Inflammatory macrophage treated with lipopolysaccharide for 1 hour (primary cell): ENCODE measurements around the gene EXD1.
"Not testable (repeated sequence)": the region's sequence is repeated elsewhere in the genome, so short reads cannot be mapped to it uniquely, and the experiment has no call there.

Experiments used
- DNase-seq, 2 donors: peaks; one replicate each; pipeline ENCODE4 v3.0.0-alpha.2; 2020 to 2022

Gene EXD1

DNA sequence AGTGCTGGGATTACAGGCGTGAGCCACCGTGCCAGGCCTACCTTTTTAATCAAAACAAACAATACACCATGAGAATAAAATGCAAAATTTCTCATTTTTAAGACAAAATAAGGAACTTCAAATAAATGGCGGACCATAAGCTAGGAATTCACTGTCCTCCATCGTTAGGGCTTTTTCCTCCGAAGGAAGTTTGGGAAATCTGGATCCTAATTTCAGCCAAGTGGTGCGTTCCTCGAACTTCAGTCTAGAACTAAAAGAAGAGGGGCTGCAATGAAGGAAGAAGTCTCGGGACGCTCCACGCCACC is 260 bp downstream of the EXD1 start:
- DNase-seq = no peak

DNA sequence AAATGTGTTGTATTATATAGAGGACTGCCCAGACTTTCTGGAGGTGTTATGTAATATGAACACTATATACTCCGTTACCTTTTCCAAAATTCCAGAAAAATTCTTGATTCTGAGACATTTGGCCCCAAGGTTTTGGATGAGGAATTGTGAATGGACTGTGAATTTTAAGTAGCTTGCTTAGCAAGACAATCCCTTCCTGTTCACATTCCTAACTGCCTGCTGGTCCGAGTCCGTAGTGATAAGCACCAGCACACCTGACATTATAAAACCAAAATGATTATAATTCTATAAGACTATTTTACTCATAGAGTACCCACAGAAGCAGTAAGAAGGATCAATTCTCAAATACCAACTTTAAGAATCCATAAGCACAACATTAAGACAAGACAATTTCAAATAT is 11.2 kb downstream of the EXD1 start:
- DNase-seq = no peak

DNA sequence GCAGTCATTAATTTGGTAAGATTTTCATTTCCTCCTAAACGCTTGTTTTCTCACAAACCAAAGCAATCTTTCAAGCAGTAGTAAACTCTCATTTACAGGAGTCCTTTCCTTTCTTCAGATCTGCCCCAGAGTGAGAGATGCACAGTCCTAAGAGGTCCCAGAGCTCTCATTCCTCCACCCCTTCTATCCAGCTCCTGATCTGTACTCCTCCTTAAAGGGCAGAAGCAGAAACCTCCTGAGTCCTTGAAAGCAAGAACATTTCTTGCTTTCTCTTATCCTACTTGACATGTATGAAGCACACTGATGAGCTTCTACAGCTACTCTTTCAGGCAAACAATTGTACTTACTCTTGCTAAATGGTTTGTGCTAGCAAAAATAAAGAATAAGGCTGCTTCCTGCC is 11.7 kb downstream of the EXD1 start:
- DNase-seq = no peak

DNA sequence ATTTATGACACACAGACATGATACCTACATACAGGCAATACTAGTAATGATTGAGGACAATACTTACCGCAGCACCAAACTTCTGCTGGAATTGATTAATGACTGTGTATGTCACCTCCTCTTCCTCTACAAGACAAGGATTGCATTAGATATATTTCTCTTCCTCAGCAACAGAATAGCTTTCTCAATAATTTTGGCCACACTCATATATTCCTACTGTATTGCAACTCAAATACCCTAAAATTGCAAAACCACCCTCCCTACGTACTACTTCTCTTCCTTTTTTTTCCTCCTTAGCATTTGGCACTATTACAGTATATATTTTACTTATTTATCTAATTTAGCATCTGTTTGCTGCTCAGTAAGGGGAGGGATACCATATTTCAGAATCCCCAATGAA is 14.8 kb downstream of the EXD1 start:
- DNase-seq = peak; percentile 86 to 90

DNA sequence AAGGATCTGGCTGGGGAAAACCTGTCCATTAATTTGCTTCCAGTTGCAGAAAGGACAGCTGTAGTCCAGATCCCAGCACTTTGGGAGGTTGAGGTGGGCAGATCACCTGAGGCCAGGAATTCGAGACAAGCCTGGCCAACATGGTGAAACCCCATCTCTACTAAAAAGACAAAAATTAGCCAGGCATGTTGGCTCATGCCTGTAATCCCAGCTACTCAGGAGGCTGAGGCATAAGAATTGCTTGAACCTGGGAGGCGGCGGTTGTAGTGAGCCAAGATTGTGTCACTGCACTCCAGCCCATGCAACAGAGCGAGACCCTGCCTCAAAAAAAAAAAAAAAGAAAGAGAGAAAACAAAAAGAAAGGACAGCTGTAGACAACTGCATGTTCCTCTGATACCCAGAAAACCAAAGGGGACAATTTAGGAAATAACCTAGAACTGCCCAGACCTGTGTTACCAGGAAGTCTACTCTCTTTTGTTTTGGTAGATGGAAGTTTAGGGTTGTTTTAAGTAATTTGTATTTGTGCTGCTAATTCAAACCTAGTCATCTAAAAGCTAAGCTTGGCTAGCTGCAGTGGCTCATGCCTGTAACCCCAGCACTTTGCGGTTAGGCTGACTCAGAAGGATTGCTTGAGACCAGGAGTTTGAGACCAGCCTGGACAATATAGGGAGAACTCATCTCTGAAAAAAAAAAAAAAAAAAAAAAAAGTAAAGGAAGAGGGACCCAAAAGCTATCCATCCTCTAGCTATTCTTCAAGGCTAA is 22.7 kb downstream of the EXD1 start:
- DNase-seq = no peak

DNA sequence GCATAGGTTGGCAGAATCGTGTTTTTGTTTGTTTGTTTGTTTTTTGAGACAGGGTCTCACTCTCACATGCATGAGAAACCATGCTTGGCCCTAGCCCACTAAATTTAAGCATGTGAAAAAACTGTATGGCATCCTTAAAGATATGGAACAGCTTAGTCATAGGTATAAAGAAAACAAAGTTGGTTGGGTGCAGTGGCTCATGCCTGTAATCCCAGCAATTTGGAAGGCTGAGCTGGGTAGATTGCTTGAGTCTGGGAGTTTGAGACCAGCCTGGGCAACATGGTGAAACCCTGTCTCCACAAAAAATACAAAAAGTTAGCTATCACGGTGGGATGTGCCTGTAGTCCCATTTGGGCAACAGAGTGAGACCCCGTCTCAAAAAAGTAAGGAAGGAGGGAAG is 25.2 kb downstream of the EXD1 start:
- no peak for DNase-seq

DNA sequence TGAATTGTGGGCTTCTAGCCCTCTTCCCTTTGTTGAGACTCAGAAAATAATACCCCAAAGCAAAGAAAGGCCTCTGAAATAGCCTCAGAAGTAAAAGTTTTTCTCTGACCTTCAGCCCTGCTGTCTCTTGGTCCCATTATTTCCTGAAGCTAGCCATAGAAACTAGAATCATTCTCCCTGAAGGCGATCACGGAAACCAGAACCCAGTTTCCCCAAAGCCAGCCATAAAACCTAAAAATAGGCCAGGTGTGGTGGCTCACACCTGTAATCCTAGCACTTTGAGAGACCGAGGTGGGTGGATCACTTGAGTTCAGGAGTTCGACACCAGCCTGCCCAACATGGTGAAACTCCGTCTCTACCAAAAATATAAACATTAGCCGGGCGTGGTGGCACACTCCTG is 27.2 kb downstream of the EXD1 start:
- DNase-seq = no peak

DNA sequence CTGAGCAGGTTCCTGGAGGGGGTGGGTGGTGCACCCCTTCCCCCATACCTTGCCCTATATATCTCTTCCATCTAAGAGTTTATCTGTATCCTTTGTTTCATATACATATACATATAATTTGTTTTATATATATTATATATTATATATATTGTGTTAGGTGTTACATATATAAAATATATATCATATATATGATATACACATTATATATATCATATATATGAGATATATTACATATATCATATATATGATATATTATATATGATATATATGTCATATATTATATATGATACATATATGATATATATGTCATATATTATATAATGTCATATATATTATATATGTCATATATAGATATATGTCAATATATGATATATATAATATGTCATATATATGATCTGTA is 31.1 kb downstream of the EXD1 start:
- no peak for DNase-seq

DNA sequence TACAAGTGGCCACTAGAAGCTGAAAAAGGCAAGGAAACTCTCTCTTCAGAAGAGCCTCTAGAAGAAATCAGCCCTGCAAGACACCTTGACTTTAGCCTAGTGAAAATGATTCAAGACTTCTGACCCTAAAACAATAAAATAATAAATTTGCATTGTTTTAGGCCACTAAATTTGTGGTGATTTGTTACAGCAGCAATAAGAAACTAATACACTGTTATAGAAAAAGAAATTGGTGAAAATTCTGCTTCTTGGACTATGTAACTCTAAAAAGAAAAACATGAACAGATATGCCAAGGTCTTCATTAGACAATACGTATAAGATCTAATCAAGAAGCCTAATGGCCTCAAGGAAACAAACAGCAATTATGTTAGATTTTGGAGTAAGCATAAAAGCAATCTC is 36.1 kb downstream of the EXD1 start:
- DNase-seq = no peak

DNA sequence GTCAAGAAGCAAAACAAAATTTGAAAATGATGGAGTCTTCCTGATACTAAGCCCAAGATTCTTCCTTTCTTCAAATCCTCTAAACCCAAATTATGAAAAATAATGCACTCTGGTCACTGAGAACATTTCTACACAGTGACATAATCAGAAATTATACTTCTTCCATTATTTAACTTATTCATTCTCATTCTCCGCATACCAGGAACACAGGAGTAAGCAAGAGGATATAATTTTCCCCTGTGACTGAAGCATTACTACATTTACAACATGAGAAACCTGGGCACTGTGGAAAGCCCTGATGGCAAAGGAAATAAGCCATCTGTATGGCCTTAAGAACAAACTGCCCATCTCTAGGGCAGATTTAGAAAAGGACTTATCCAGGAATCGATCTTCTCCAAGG is 47.0 kb downstream of the EXD1 start:
- DNase-seq = no peak

DNA sequence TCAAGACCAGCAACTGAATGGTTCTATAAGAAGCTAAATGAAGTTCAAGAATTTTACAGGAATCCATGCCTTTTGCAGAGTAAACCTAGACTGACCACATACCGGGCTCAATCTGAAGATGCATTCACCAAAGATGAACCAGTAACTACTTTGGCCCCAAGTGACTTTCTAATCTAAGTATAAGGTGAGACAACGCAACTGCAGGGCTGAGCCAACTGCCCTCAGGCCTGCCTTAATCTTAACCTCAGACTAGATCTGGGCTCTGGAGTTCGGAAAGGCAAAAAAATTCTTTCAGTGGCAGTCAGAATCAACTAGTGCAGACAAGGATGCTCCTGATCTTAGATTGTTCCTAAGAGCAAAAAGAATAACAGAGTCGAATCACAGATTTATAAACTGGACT is 48.3 kb downstream of the EXD1 start:
- DNase-seq = no peak

DNA sequence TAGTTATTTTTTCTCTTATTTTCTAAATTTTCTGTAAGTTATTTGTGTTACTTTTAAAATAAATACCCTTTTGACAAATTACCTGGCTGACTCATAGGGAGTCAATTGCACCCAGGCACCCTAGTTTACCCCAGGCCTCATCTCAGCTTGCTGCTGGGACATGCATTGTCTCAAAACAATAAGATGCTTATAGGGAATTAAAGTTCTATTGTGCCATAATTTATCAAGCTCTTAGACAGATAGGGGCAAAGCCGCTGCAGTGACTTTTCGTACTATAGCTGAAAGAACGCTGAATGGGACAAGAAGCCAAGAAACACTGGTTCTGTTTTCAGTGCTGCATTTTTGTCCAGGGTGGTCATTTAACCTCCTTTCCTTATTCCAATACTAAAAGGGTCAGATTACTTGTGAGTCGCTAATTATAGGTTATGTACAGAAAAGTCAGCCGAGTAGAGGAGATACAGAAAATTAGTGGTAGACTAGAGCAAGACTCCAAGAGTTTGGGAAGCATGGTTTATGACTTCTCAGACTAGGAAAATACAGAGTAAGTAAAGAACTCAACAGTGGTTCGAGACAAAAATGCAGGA is 50.3 kb downstream of the EXD1 start:
- no peak for DNase-seq

DNA sequence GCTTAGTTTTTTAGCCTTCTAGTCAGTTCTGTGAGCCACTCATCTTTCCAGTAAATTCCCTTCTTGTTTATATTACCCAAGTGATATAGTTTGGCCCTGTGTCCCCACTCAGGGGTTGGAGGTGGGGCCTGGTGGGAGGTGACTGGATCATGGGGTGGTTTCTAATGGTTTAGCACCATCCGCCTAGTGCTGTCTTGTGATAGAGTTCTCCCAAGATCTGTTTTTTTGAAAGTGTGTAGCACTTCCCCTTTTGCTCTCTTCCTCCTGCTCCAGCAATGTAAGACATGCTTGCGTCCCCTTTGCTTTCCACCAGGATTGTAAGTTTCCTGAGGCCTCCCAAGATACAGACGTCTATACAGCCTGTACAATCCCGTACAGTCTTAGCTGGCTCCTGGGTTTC is 60.8 kb downstream of the EXD1 start:
- DNase-seq = peak; percentile 79 to 93

DNA sequence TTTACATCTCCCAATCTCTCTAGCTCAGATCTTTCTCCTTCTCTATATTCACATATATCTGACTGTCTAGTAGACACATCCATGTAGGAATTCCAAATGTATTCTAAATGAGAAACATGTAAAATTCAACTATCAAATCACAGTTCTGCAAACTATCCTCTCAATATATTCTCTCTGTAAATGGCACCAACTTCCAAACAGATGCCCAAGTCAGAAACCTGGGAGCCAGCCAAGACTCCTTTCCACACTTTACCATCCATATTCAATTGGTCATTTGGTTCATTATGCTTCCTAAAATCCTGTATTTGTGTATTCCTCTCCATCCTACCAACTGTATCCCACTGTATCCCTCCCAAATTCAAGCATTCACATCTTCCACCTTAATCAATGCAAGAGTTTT is 61.5 kb downstream of the EXD1 start:
- DNase-seq = no peak

DNA sequence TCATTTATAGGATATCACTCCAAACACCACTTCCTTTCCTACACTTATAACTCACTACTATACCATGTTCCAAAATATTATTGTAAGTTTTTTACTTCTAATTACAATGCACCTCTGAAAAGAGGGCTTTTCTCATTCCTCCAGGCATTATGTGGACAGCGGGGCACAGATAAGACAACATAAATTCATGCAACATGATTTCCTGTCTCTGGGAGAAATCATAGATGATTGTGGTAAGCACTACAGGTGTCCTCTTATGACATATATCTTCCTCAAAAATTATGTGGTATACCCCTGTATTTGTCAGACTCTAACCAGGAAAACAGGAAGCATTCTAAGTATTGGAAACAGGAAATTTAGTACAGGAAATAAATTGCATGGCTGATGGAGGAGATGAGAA is 68.8 kb downstream of the EXD1 start:
- no peak for DNase-seq

DNA sequence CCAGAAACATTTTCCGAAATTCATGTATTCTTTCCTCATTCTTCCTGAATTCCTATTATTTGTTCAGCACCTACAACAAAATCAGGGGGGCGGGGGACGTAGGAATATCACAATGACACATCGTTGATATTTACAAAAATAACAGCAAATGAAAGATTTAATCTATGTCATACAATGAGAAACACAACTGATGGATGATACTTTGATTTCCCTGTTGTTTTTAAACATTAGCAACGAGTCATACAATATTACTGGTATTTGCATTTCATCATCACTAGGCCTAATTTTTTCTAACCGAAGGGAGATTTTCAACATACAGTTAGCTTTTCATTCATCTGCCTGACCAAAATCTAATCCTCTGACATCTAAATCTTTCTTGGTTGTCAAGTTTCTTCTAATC is 69.2 kb downstream of the EXD1 start:
- no peak for DNase-seq

DNA sequence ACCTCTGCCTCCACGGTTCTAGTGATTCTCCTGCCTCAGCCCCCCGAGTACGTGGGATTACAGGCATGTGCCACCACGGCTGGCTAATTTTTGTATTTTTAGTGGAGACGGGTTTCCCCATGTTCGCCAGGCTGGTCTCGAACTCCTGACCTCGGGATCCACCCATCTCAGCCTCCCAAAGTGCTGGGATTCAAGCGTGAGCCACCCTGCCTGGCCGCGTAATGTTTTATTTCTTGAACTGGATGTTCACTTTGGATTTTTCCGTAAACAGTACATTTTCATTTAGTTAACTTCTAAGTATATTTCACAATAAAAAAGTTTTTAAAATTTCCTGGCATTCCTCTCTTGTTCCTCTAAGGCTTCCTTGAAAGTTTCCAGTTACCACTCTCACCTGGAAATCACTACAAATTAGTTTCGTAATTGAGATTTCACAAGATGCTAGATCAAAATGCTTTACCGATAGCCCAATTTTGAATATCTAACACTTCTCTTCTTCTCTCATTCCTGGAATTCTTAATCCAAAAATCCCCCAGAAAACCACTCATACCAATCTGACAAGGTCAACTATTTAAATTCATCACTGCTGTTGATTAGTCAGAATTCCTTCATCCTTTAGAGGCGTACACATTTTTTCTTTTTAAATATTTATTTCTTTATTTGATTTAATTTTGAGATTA is 69.8 kb downstream of the EXD1 start:
- no peak for DNase-seq

DNA sequence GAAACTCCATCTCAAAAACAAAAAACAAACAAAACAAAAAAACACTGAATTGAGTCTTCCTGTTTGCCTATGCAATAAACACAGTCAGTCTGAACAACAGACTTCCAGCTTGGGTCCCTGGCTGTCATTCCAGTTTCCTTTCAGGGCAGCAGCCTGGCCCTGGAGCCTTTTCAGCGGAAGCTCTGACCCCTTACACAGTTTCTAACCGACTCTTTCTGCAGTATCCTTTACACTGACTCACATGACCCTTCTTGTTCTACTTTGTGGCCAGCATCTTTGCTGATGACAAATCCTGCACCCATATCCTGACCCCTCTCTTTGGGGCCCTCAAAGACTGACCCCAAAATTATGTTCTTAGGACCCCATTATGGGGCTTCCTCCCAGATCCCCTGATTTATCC is 76.1 kb downstream of the EXD1 start:
- no peak for DNase-seq

DNA sequence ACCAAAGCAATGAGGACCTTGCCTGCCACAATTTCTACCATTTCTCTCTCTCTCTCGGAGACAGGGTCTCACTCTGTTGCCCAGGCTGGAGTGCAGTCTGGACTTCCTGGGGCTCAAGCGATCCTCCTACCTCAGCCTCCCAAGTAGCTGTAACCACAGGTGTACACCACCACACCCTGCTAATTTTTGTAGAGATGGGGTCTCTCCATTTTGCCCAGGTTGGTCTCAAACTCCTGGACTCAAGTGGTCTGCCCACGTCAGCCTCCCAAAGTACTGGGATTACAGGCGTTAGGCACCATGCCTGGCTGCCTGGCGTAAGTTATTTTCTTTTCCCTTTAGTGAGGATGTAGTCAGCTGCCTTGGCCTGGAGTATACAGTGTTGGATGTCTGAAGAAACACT is 76.8 kb downstream of the EXD1 start:
- no peak for DNase-seq

DNA sequence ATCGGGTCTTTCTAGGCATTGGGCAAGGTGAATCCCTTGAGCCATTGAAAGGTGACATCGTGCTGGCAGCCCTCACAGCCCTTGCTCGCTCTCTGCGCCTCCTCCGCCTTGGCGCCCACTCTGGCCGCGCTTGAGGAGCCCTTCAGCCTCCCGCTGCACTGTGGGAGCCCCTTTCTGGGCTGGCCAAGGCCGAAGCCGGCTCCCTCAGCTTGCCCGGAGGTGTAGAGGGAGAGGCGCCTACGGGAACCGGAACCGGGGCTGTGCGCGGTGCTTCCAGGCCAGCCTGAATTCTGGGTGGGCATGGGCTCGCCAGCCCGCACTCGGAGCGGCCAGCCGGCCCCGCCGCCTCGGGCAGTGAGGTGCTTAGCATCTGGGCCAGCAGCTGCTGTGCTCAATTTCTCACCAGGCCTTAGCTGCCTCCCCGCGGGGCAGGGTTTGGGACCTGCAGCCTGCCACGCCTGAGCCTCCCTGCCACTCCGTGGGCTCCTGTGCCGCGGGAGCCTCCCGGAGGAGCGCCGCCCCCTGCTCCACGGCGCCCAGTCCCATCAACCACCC is 79.0 kb downstream of the EXD1 start:
- DNase-seq = no peak

DNA sequence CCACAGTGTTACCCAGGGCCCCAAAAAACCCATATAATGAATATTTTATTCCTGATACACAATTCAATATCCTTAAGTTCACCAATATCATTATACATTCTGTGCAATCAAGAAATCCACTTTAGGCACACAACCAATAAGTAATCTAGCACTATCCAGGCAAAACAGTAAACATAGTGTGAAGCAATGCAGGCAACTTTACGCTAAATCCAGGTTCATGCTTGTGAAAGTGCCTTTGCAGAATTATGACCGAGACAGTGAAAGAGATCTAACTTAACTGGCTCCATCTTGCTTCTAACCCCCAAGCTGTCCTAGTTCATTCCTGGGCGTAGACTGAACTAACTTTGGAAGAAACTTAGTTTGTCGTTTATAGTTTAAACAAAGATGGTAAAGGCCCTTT is 80.3 kb downstream of the EXD1 start:
- no peak for DNase-seq

DNA sequence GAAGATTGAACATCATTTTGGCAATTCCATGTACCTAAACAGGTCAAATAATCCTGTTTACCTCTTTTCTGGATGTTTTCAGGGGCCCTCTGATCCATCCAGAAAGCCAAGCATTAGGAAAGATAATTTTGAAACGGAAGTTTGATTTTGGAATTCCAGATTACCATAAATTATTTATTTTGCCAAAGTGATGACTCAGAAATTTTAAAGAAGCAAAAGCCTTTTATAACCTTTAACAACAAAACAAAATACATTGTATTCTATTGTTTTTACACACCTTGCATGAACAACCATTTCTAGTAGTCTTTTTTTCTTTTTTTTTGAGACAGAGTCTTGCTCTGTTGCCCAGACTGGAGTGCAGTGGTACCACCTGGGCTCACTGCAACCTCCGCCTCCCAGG is 82.5 kb downstream of the EXD1 start:
- no peak for DNase-seq

DNA sequence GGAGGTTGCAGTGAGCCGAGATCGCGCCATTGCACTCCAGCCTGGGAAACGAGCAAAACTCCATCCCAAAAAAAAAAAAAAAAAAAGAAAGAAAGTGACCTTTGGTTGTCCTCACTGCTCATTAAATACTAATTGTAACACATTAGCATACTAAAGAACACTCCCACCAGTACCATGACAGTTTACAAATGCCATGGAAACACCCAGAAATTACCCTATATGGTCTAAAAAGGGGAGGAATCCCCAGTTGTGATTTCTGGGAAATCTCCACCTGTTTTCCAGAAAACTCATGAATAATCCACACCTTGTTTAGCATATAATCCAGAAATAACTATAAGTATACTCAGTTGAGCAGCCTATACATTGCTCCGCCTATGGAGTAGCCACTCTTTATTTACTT is 90.9 kb downstream of the EXD1 start:
- DNase-seq = no peak

DNA sequence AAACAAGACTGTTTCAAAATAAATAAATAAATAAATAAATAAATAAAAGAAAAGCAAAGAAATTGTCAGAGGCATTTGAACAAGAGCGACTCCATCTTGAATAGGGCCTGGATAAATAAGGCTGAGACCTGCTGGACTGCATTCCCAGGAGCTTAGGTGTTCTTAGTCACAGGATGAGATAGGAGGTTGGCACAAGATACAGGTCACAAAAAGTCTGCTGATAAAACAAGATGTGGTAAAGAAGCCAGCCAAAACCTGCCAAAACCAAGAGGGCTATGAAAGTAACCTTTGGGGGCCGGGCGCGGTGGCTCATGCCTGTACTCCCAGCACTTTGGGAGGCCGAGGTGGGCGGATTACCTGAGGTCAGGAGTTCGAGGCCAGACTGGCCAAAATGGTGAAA is 91.4 kb downstream of the EXD1 start:
- DNase-seq = not testable (repeated sequence)

DNA sequence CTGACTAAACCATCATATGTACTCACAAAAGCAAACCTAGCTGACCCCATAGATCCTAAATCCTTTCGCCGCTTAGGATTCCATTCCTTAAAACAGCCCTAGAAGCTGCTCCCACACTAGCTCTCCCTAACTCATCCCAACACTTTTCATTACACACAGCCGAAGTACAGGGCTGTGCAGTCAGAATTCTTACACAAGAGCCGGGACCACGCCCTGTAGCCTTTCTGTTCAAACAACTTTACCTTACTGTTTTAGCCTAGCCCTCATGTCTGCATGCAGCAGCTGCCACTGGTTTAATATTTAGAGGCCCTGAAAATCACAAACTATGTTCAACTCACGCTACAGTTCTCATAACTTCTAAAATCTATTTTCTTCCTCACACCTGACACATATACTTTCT is 95.0 kb downstream of the EXD1 start:
- DNase-seq = not testable (repeated sequence)
